Thoracic aorta (tissue), 2 donors: Measurements from ENCODE around the gene GAN. TPM values are rescaled to one million over a fixed set of nuclear protein-coding genes. Genes with fewer than 3 reads are reported as not detected.

Source experiments
- ATAC-seq: fragments of 150-250 bp; one replicate; pipeline ENCODE4 v1.8.0; 2017; ENCODE audit warnings: low read depth; ENCODE audit not compliant: insufficient number of reproducible peaks, low FRiP score
- DNase-seq: peaks from one replicate; pipeline ENCODE4 v3.0.0-alpha.2; 2020; ENCODE audit warnings: low spot score
- H3K27ac ChIP-seq, 2 donors: fragments of 200-600 bp; sonication (generic); 1 replicate in 1 of 2; 2 replicates in 1 of 2; pipeline ENCODE4 v1.5.1; 2016; ENCODE audit warnings: mild to moderate bottlenecking in 2 of 2, moderate library complexity in 2 of 2
- H3K27me3 ChIP-seq: fragments of 200-600 bp; sonication (generic); replicated peaks from 2 replicates; pipeline ENCODE4 v1.6.0; 2016; ENCODE audit warnings: mild to moderate bottlenecking; ENCODE audit not compliant: insufficient read depth
- H3K36me3 ChIP-seq: fragments of 200-600 bp; sonication (generic); one replicate; pipeline ENCODE4 v1.5.1; 2016
- H3K4me1 ChIP-seq, 2 donors: fragments of 200-600 bp; sonication (generic); 1 replicate in 1 of 2; 2 replicates in 1 of 2; pipeline versions ENCODE4 v1.5.1 to v1.6.0; 2016; ENCODE audit warnings: low read depth in 2 of 2, mild to moderate bottlenecking in 1 of 2; ENCODE audit not compliant: control insufficient read depth in 1 of 2
- H3K4me3 ChIP-seq: fragments of 200-600 bp; sonication (generic); 2 replicates; pipeline ENCODE4 v1.5.1; 2016; ENCODE audit warnings: mild to moderate bottlenecking
- H3K9me3 ChIP-seq: fragments of 200-600 bp; sonication (generic); 2 replicates; pipeline ENCODE4 v1.5.1; 2016
- total RNA-seq, 2 donors: library from RNA; depleted of rRNA; stranded (reverse); fragments of >200 nt; gene quantifications; one replicate each; pipeline versions ENCODE4 v1.1.0 to v1.2.3, GENCODE V29; 2016
- TF ChIP-seq, protein P1 (sequence below): fragments of 200-600 bp; sonication (generic); IDR thresholded peaks from one replicate; pipeline ENCODE4 v1.5.1; 2019; ENCODE audit warnings: antibody characterized with exemption

The GAN gene
- total RNA-seq, 2 donors from 2014 or later = 7.4 to 10.1 TPM

GRCh38 chr16:81435103-81435502 lies 120.3 kb downstream of the GAN start:
- no peak for ATAC-seq
- Histone ChIP-seq H3K4me3 (no peak overlapping the region), H3K27me3 (no peaks in the 10 kb centered on the region), H3K36me3 (no peaks in the 10 kb centered on the region), H3K27ac (no peak overlapping the region), H3K9me3 (no peaks in the 10 kb centered on the region), H3K4me1 (no peaks in the 10 kb centered on the region)
- no peak for DNase-seq
- TF ChIP-seq, protein P1, sequence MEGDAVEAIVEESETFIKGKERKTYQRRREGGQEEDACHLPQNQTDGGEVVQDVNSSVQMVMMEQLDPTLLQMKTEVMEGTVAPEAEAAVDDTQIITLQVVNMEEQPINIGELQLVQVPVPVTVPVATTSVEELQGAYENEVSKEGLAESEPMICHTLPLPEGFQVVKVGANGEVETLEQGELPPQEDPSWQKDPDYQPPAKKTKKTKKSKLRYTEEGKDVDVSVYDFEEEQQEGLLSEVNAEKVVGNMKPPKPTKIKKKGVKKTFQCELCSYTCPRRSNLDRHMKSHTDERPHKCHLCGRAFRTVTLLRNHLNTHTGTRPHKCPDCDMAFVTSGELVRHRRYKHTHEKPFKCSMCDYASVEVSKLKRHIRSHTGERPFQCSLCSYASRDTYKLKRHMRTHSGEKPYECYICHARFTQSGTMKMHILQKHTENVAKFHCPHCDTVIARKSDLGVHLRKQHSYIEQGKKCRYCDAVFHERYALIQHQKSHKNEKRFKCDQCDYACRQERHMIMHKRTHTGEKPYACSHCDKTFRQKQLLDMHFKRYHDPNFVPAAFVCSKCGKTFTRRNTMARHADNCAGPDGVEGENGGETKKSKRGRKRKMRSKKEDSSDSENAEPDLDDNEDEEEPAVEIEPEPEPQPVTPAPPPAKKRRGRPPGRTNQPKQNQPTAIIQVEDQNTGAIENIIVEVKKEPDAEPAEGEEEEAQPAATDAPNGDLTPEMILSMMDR = no peak

- no peaks in the 10 kb centered on the region for H3K27me3 ChIP-seq
Observed at GRCh38 chr16:81435567-81435966, 120.8 kb downstream of the GAN start.

GRCh38 chr16:81436386-81436785 lies 121.6 kb downstream of the GAN start:
- Histone ChIP-seq H3K9me3 (no peaks in the 10 kb centered on the region), H3K36me3 (no peaks in the 10 kb centered on the region), H3K27me3 (no peaks in the 10 kb centered on the region), H3K27ac (no peak overlapping the region), H3K4me3 (no peak overlapping the region), H3K4me1 (no peaks in the 10 kb centered on the region)
- DNase-seq (no peak), ATAC-seq (no peak)
- TF ChIP-seq, protein P1 = no peak

More at GRCh38 chr16:81435567-81435966, 120.8 kb downstream of the GAN start:
- TF ChIP-seq, protein P1 = no peak
- Histone ChIP-seq H3K9me3 (no peaks in the 10 kb centered on the region), H3K4me3 (no peak overlapping the region), H3K36me3 (no peaks in the 10 kb centered on the region), H3K4me1 (no peaks in the 10 kb centered on the region), H3K27ac (no peak overlapping the region)
- DNase-seq (no peak), ATAC-seq (no peak)

GRCh38 chr16:81437865-81438264 lies 123.1 kb downstream of the GAN start:
- ATAC-seq = no peak
- H3K4me1 ChIP-seq = no peaks in the 10 kb centered on the region
- no peak for DNase-seq
- TF ChIP-seq, protein P1 = no peak
- no peak overlapping the region for H3K4me3 ChIP-seq
- no peaks in the 10 kb centered on the region for H3K9me3 ChIP-seq
- no peaks in the 10 kb centered on the region for H3K36me3 ChIP-seq
- H3K27me3 ChIP-seq = no peaks in the 10 kb centered on the region
- H3K27ac ChIP-seq = no peak overlapping the region

Other genes with a start within 250 kb of the GAN start
- gene C16orf46, start 237.7 kb upstream of the GAN start, total RNA-seq = 1 to 10 TPM in 1 of 2 donors, under 1 TPM in 1; 0.54 to 1.3 TPM
- gene GCSH, start 218.6 kb upstream of the GAN start, total RNA-seq = 10 to 100 TPM; 10.6 to 13.6 TPM
- gene BCO1, start 76.3 kb upstream of the GAN start, total RNA-seq = not detected
- gene CMIP, start 129.8 kb downstream of the GAN start, total RNA-seq = 10 to 100 TPM; 20.8 to 46.8 TPM